Adrenal gland (tissue), 12 donors: ENCODE data around the gene TRAPPC3. TPM values are rescaled to one million over a fixed set of nuclear protein-coding genes. Genes with fewer than 3 reads are reported as not detected.

ENCODE experiments used
- DNase-seq, 7 donors: peaks; one replicate each; pipeline ENCODE4 v3.0.0-alpha.2; 2019 to 2020
- H3K27ac ChIP-seq, 5 donors: fragments of 200-600 bp; sonication (generic) in 4 of 5; 1 replicate in 3 of 5; 2 replicates in 2 of 5; pipeline versions ENCODE4 v1.5.1 to v1.8.0; 2016 to 2020; ENCODE audit warnings: mild to moderate bottlenecking in 1 of 5
- H3K27me3 ChIP-seq: fragments of 200-600 bp; 2 replicates; pipeline ENCODE4 v1.8.0; 2021
- H3K36me3 ChIP-seq, 2 donors: fragments of 200-600 bp; replicated peaks in 1 of 2; 1 replicate in 1 of 2; 2 replicates in 1 of 2; pipeline versions ENCODE4 v1.5.1 to v1.8.0; 2018 to 2022
- H3K4me1 ChIP-seq, 2 donors: fragments of 200-600 bp; replicated peaks in 1 of 2; 1 replicate in 1 of 2; 2 replicates in 1 of 2; pipeline versions ENCODE4 v1.5.1 to v1.8.0; 2018 to 2021
- H3K4me3 ChIP-seq, 4 donors: fragments of 200-600 bp; sonication (generic) in 3 of 4; one replicate each; pipeline ENCODE4 v1.5.1; 2016 to 2018
- H3K9me3 ChIP-seq, 3 donors: fragments of 200-600 bp; sonication (generic) in 1 of 3; replicated peaks in 1 of 3; 1 replicate in 2 of 3; 2 replicates in 1 of 3; pipeline versions ENCODE4 v1.5.1 to v1.8.0; 2016 to 2021
- POLR2A ChIP-seq, 2 donors: fragments of 450-650 bp; IDR thresholded peaks; one replicate each; pipeline ENCODE4 v1.6.1; 2017; ENCODE audit warnings: antibody characterized with exemption in 2 of 2, mild to moderate bottlenecking in 2 of 2, moderate library complexity in 1 of 2
- WGBS, 4 donors: extraction: QIAGEN DNeasy Blood & Tissue Kit in 2 of 4; methylation state at CpG; one replicate each; pipeline versions ENCODE4 v1.1.5 to v1.1.7; 2013 to 2017; 5-methylcytosine and 5-hydroxymethylcytosine counted together
- intact Hi-C, 2 donors: fragments of 100-400 bp; cut with DNase I; formaldehyde crosslinking; loops; one replicate each; pipeline versions ENCODE4 v1.14.1 to v1.15.0; 2022 to 2023
- polyA plus RNA-seq, 3 donors: library from polyadenylated mRNA; stranded (reverse); fragments of 200-250 nt in 2 of 3; fragments of 350-450 nt in 1 of 3; fragmentation: Illumina TruSeq in 1 of 3; extraction: RNeasy Lipid Tissue Mini Kit (QIAGEN cat#74804) in 1 of 3; gene quantifications; one replicate each; pipeline ENCODE4 v1.2.3, GENCODE V29; 2013 to 2014
- total RNA-seq, 9 donors: library from RNA; depleted of rRNA in 4 of 9; stranded (reverse); fragments of >200 nt in 4 of 9; fragments of 120-200 nt in 1 of 9; fragmentation: NEBNext Ultra II Directional in 1 of 9; extraction: Animal tissue kit (Norgen Biotek cat#: 25700) in 1 of 9; gene quantifications; one replicate each; pipeline versions ENCODE4 v1.1.0 to v1.2.4, GENCODE V29; 2013 to 2023
- TF ChIP-seq, protein P1 (sequence below), 6 experiments: fragments of 450-650 bp in 4 of 6; fragments of 200-600 bp in 2 of 6; sonication (generic) in 1 of 6; IDR thresholded peaks; 1 replicate in 5 of 6; 2 replicates in 1 of 6; pipeline versions ENCODE4 v1.5.1 to v1.8.0; 2016 to 2021; ENCODE audit warnings: antibody characterized with exemption in 6 of 6, mild to moderate bottlenecking in 2 of 6, moderate library complexity in 1 of 6
- donor health status: healthy with polysubstance abuse.
- donor health status: Bipolar disorder and iron deficiency.
- donor health status: DM: yes; HTN: yes; CAD: no.
- donor health status: DM: no; HTN: no; CAD: no.
- donor health status: DM: no; HTN: no; CAD: no.
- donor health status: DM: yes; HTN: yes; CAD: no.

The TRAPPC3 gene
- total and polyA plus RNA-seq, 12 donors, result 54.0 to 182 (median 114) TPM

DNA sequence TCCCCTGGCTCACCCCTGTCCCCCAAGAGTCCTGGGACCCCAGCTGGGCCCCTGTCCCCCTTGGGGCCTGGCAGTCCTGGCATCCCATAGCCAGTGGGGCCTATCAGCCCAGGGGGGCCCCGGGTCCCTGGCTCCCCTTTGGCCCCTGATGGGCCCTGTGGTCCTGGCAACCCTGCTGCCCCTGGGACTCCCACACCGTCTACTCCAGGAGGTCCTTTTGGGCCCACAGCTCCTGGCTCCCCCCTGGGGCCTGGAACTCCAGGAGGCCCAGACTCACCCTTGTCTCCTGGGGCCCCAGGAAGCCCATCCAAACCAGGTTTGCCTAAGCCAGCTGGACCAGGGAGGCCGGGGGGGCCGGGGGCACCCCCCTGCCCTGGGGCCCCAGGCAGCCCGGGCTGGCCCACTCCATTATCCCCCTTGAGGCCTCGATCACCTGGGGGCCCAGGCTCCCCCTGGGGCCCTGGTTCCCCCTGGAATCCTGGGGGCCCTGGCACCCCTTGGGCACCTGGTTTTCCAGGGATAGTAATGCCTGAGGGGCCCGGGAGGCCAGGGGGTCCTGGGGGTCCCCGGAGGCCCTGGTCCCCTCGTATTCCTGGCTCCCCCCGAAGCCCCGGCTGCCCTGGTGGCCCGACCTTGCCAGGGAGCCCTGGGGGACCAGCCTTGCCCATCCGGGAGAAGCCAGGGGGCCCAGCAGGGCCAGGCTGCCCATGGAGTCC is 50.5 kb downstream of the TRAPPC3 start:
- no peaks in the 10 kb centered on the region for H3K27me3 ChIP-seq
- peaks cover 0 to 21% of the 10 kb centered on the region in 2 donors for H3K36me3 ChIP-seq
- no peak overlapping the region for H3K27ac ChIP-seq
- TF ChIP-seq, protein P1, sequence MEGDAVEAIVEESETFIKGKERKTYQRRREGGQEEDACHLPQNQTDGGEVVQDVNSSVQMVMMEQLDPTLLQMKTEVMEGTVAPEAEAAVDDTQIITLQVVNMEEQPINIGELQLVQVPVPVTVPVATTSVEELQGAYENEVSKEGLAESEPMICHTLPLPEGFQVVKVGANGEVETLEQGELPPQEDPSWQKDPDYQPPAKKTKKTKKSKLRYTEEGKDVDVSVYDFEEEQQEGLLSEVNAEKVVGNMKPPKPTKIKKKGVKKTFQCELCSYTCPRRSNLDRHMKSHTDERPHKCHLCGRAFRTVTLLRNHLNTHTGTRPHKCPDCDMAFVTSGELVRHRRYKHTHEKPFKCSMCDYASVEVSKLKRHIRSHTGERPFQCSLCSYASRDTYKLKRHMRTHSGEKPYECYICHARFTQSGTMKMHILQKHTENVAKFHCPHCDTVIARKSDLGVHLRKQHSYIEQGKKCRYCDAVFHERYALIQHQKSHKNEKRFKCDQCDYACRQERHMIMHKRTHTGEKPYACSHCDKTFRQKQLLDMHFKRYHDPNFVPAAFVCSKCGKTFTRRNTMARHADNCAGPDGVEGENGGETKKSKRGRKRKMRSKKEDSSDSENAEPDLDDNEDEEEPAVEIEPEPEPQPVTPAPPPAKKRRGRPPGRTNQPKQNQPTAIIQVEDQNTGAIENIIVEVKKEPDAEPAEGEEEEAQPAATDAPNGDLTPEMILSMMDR (IDR thresholded peaks at IDR 0.05), result no peak
- no peak for TF ChIP-seq POLR2A (IDR thresholded peaks at IDR 0.05)
- H3K9me3 ChIP-seq, result no peaks in the 10 kb centered on the region
- 53 to 79% (median 69%) methylated on average over 3 to 13 of the region's 13 CpGs for WGBS, 4 donors
- intact Hi-C loops, result loop anchor here (5.0 to 10.0 kb wide), 6 partner anchors 33 to 316 kb away; no protein-coding TSS in a partner anchor
- peak in 1 of 7 donors; percentile 32 for DNase-seq
- H3K4me3 ChIP-seq, result no peak overlapping the region
- H3K4me1 ChIP-seq, result peaks cover 10 to 42% of the 10 kb centered on the region in 2 donors

DNA sequence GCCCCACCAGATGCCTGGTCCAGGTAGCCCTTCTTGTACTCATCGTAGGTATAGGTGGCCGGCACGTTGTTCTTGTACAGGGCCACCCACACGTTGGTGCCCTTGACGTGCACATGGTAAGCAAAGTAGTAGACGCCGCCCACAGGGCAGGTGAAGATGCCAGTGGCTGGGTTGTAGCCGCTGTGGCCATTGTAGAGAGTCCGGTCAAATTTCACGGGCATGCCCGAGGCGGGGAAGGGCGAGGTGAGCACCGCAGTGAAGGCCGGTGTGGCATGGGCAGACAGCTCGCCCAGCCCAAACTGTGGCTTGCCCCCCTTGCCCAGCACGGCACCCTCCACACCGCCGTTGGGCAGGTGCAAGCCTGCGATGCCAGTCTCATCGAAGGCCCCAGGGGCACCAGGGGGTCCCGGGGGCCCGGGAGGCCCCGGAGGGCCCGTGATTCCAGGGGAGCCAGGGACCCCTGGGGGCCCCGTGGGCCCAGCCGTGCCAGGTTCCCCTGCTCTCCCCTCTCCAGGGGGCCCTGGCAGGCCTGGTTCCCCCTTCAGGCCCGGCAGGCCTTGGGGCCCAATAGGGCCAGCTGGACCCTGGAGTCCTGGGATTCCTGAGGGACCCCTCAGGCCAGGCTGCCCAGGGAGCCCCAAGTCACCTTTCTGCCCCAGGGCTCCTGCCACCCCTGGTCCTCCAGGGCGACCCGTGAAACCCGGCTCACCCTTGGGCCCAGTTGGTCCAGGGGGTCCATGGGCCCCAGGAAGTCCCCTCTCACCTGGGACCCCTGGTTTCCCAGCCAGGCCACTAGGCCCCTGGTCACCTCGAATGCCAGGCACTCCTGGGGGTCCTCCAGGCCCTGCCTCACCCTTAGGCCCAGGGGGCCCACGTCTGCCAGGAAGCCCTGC is 51.3 kb downstream of the TRAPPC3 start:
- intact Hi-C loops, result loop anchor here (5.0 to 10.0 kb wide), 6 partner anchors 34 to 317 kb away; no protein-coding TSS in a partner anchor
- WGBS, 4 donors, result 55 to 89% (median 86%) methylated on average over 2 to 33 of the region's 33 CpGs

DNA sequence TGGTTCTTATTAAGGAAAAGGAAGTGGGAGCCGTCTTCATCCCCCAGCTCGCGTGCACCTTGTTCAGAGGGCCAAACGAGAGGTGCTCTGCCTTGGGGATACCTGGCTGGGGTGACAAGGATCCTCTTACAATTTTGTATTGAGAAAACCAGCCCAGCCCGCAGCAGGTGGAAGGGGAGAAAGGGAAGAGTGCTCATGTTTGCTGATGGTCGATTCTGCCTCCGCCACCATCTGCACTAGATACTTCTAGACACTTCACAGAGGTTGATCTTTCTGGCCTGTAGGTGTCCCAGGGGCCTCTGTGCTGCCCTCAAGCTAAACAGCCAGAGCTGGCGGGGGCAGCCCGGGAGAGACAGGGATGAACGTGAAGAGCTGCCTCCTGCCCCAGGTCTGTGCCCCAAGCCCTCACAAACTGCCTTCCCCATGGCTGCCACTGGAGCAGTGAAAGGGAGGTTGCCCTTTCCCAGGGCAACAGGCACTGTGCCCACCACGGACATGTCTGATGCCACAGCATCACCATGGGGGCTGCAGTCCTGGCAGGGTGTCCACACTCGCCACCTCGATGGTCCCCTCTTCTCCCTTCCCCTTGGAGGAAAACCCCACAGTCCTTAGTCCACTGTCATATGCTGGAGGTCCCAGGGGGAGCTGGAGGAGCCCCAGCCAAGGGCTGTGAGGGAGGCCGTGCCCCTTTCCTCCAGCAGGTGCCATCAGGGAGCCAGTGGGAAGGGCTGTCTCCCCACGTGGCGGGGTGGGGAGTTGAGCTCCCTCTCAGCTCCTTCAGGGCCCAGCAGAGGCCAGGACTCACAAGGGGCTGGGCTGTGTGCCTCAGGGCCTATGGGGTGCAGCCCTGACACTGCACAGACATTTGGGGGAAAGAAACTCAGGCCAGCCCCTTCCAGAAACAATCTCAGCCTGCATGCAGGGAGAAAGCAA is 52.5 kb downstream of the TRAPPC3 start:
- no peaks in the 10 kb centered on the region for H3K9me3 ChIP-seq
- peak in 6 of 7 donors; percentile 58 to 81 (median 64) for DNase-seq
- H3K36me3 ChIP-seq, result peaks cover 0 to 42% of the 10 kb centered on the region in 2 donors
- intact Hi-C loops, result loop anchor here (5.0 to 10.0 kb wide), 6 partner anchors 36 to 318 kb away; no protein-coding TSS in a partner anchor
- H3K4me1 ChIP-seq, result peaks cover 17 to 55% of the 10 kb centered on the region in 2 donors
- 72 to 85% (median 75%) methylated on average over 11 to 16 of the region's 16 CpGs for WGBS, 4 donors
- no peak for TF ChIP-seq POLR2A (IDR thresholded peaks at IDR 0.05)
- TF ChIP-seq, protein P1 (IDR thresholded peaks at IDR 0.05), result peak in 5 of 6 experiments; percentile 3 to 43 (median 31)
- H3K4me3 ChIP-seq, result no peak overlapping the region
- H3K27me3 ChIP-seq, result no peaks in the 10 kb centered on the region
- H3K27ac ChIP-seq, result peak overlapping the region in 3 of 5 donors; percentile 10 to 68 (median 63)

More for the DNA sequence above, 51.3 kb downstream of the TRAPPC3 start:
- TF ChIP-seq, protein P1 (IDR thresholded peaks at IDR 0.05), result no peak
- no peak for TF ChIP-seq POLR2A (IDR thresholded peaks at IDR 0.05)
- peaks cover 0 to 30% of the 10 kb centered on the region in 2 donors for H3K36me3 ChIP-seq
- peak overlapping the region in 3 of 5 donors; percentile 10 to 68 (median 63) for H3K27ac ChIP-seq
- H3K27me3 ChIP-seq, result no peaks in the 10 kb centered on the region
- peak in 3 of 7 donors; percentile 18 to 58 (median 35) for DNase-seq
- no peaks in the 10 kb centered on the region for H3K9me3 ChIP-seq
- peaks cover 17 to 50% of the 10 kb centered on the region in 2 donors for H3K4me1 ChIP-seq
- H3K4me3 ChIP-seq, result no peak overlapping the region
